GM12878 (cell line): ENCODE results near the gene AKT3. TPM values are rescaled to one million over a fixed set of nuclear protein-coding genes. Genes with fewer than 3 reads are reported as not detected.

Experiments used
- ATAC-seq: fragments of 200-7000 bp; cut with Tn5 transposase; 3 replicates; pipeline ENCODE4 v1.9.1; 2020; ENCODE audit warnings: mild to moderate bottlenecking, moderate library complexity
- BruUV-seq: library from RNA; stranded (reverse); fragments of 400-500 nt; replicated peaks from 2 replicates; lab custom pipeline; 2021; lab: Mats Ljungman, UMichigan
- CTCF ChIA-PET: fragments of 300-600 bp; sonication (Branson Sonifier 250); formaldehyde crosslinking; extraction: SDS; loops from one replicate; lab custom pipeline; 2021; ENCODE audit warnings: inconsistent platforms; lab: Yijun Ruan, JAX
- POLR2A ChIA-PET: fragments of 350-600 bp; formaldehyde crosslinking; extraction: SDS; loops from one replicate; lab custom pipeline; 2021; ENCODE audit warnings: inconsistent platforms; lab: Charles Lee
- RAD21 ChIA-PET: fragments of 300-600 bp; sonication (Branson Sonifier 250); formaldehyde crosslinking; loops from one replicate; lab custom pipeline; 2023; ENCODE audit warnings: antibody characterized with exemption; ENCODE audit not compliant: unreplicated experiment; lab: Charles Lee
- SMC1A ChIA-PET: fragments of 300-600 bp; sonication (Branson Sonifier 250); formaldehyde crosslinking; loops from one replicate; lab custom pipeline; 2023; ENCODE audit not compliant: unreplicated experiment, uncharacterized antibody; lab: Charles Lee
- DNase-seq: peaks from one replicate; pipeline ENCODE4 v3.0.0-alpha.2; 2011; ENCODE audit warnings: low read depth, low spot score
- FAIRE-seq: peaks from 3 replicates; lab custom pipeline; 2011; peaks lifted over from hg19 to GRCh38; lab: Jason Lieb, UNC
- H2AFZ ChIP-seq: 2 replicates; pipeline ENCODE4 v1.6.0; 2011; ENCODE audit warnings: low read depth, low read length, control low read depth; ENCODE audit not compliant: control insufficient read depth
- H3K27ac ChIP-seq: 2 replicates; pipeline ENCODE4 v1.5.1; 2011; ENCODE audit warnings: control low read depth; ENCODE audit not compliant: control insufficient read depth, insufficient read depth
- H3K27me3 ChIP-seq, 2 experiments: replicated peaks in 1 of 2; 2 replicates each; pipeline versions ENCODE4 v1.6.0 to v1.6.1; 2011; ENCODE audit warnings: low read length in 1 of 2; ENCODE audit not compliant: control insufficient read depth in 2 of 2, insufficient read depth in 2 of 2
- H3K36me3 ChIP-seq, 2 experiments: 2 replicates each; pipeline ENCODE4 v1.5.1; 2011; ENCODE audit warnings: low read length in 1 of 2; ENCODE audit not compliant: control insufficient read depth in 2 of 2, insufficient read depth in 2 of 2
- H3K4me1 ChIP-seq: 2 replicates; pipeline ENCODE4 v1.6.1; 2011; ENCODE audit warnings: mild to moderate bottlenecking, low read length, moderate library complexity, mixed read lengths; ENCODE audit not compliant: control insufficient read depth, insufficient read depth
- H3K4me2 ChIP-seq: 2 replicates; pipeline ENCODE4 v1.6.0; 2011; ENCODE audit warnings: control low read depth; ENCODE audit not compliant: control insufficient read depth, insufficient read depth
- H3K4me3 ChIP-seq: fragments of 200-600 bp; sonication (generic); 2 replicates; pipeline ENCODE4 v1.5.1; 2016
- H3K79me2 ChIP-seq: 2 replicates; pipeline ENCODE4 v1.6.0; 2011; ENCODE audit warnings: low read length; ENCODE audit not compliant: control insufficient read depth, insufficient read depth
- H3K9ac ChIP-seq: 2 replicates; pipeline ENCODE4 v1.8.0; 2011; ENCODE audit warnings: low read length, control low read depth, mixed read lengths; ENCODE audit not compliant: control insufficient read depth, insufficient read depth
- H3K9me3 ChIP-seq: replicated peaks from 3 replicates; pipeline ENCODE4 v1.5.1; 2011; ENCODE audit warnings: mild to moderate bottlenecking, low read length; ENCODE audit not compliant: control insufficient read depth, insufficient read depth
- H4K20me1 ChIP-seq: 2 replicates; pipeline ENCODE4 v1.6.0; 2011; ENCODE audit not compliant: control insufficient read depth, insufficient read depth
- BHLHE40 ChIP-seq, 2 experiments: fragments of 450-650 bp in 1 of 2; IDR thresholded peaks; 2 replicates each; pipeline ENCODE4 v1.6.1; 2011 to 2017; ENCODE audit warnings: low read depth in 2 of 2, borderline replicate concordance in 1 of 2, improper control_type of control experiment in 1 of 2, low read length in 1 of 2, mild to moderate bottlenecking in 1 of 2
- CREM ChIP-seq: IDR thresholded peaks from 2 replicates; pipeline ENCODE4 v1.6.1; 2014; ENCODE audit warnings: antibody characterized with exemption, low read depth
- E4F1 ChIP-seq: fragments of 450-650 bp; IDR thresholded peaks from 2 replicates; pipeline ENCODE4 v1.6.1; 2018; ENCODE audit warnings: borderline replicate concordance, mild to moderate bottlenecking; ENCODE audit not compliant: partially characterized antibody
- ETV6 ChIP-seq, 2 experiments: fragments of 450-650 bp in 1 of 2; IDR thresholded peaks in 1 of 2; conservative IDR thresholded peaks in 1 of 2; 2 replicates each; pipeline ENCODE4 v1.6.1; 2014; ENCODE audit warnings: antibody characterized with exemption in 1 of 2, borderline replicate concordance in 1 of 2, low read depth in 1 of 2, mild to moderate bottlenecking in 1 of 2, moderate library complexity in 1 of 2
- IKZF2 ChIP-seq, 2 experiments: fragments of 450-650 bp; IDR thresholded peaks; 2 replicates each; pipeline ENCODE4 v1.6.1; 2017; ENCODE audit warnings: mild to moderate bottlenecking in 2 of 2, moderate library complexity in 2 of 2
- IRF3 ChIP-seq: fragments of 450-650 bp; IDR thresholded peaks from 2 replicates; pipeline ENCODE4 v1.6.1; 2014; ENCODE audit warnings: mild to moderate bottlenecking
- KLF5 ChIP-seq: fragments of 450-650 bp; IDR thresholded peaks from 2 replicates; pipeline ENCODE4 v1.6.1; 2014; ENCODE audit warnings: mild to moderate bottlenecking; ENCODE audit not compliant: partially characterized antibody
- MEF2A ChIP-seq: IDR thresholded peaks from 2 replicates; pipeline ENCODE4 v1.6.1; 2011; ENCODE audit warnings: low read depth, mild to moderate bottlenecking, low read length, moderate library complexity; ENCODE audit not compliant: insufficient read depth
- NR2C1 ChIP-seq: fragments of 450-650 bp; IDR thresholded peaks from 2 replicates; pipeline ENCODE4 v1.6.1; 2017; ENCODE audit warnings: antibody characterized with exemption, mild to moderate bottlenecking, moderate library complexity
- RAD21 ChIP-seq: IDR thresholded peaks from 2 replicates; pipeline ENCODE4 v1.6.1; 2011; ENCODE audit warnings: mild to moderate bottlenecking, low read depth, low read length, moderate library complexity; ENCODE audit not compliant: insufficient read depth
- RCOR1 ChIP-seq: conservative IDR thresholded peaks from 2 replicates; pipeline ENCODE4 v1.6.1; 2012; ENCODE audit warnings: low read depth, low read length, improper control_type of control experiment
- RELA ChIP-seq: fragments of 450-650 bp; IDR thresholded peaks from 2 replicates; pipeline ENCODE4 v1.8.0; 2014; ENCODE audit warnings: borderline replicate concordance; ENCODE audit not compliant: partially characterized antibody
- TARDBP ChIP-seq: IDR thresholded peaks from 2 replicates; pipeline ENCODE4 v1.6.1; 2016; ENCODE audit warnings: borderline replicate concordance
- TCF7 ChIP-seq: IDR thresholded peaks from 2 replicates; pipeline ENCODE4 v1.6.1; 2014; ENCODE audit warnings: antibody characterized with exemption, borderline replicate concordance
- WRNIP1 ChIP-seq: IDR thresholded peaks from 2 replicates; pipeline ENCODE4 v1.6.1; 2011; ENCODE audit warnings: low read depth, low read length, improper control_type of control experiment, borderline replicate concordance
- WGBS: methylation state at CpG from one replicate; pipeline ENCODE4 v1.1.6; 2016; ENCODE audit warnings: low lambda C conversion rate; ENCODE audit not compliant: insufficient replicate concordance, insufficient coverage; ENCODE audit errors: missing lambda C conversion rate; 5-methylcytosine and 5-hydroxymethylcytosine counted together
- in situ Hi-C: fragments of 300-500 bp; cut with MboI; formaldehyde crosslinking; loops from 9 replicates; pipeline ENCODE4 v1.14.3; 2018; ENCODE audit warnings: mixed read lengths
- intact Hi-C: fragments of 100-400 bp; cut with micrococcal nuclease; formaldehyde crosslinking; loops from one replicate; pipeline ENCODE4 v1.14.2; 2022; ENCODE audit not compliant: unreplicated experiment
- polyA plus RNA-seq, 11 experiments: library from polyadenylated mRNA; depleted of rRNA in 4 of 11; unstranded in 6 of 11; stranded (reverse) in 5 of 11; fragments of >200 nt; fragmentation: Nextera tagmentation in 4 of 11; fragmentation: Illumina TruSeq in 1 of 11; extraction: Ambion mirVana in 4 of 11; extraction: Trizol in 1 of 11; gene quantifications; 1 replicate in 1 of 11; 2 replicates in 10 of 11; pipeline versions ENCODE4 v1.2.1 to v1.2.3, GENCODE V29; 2011 to 2016; ENCODE audit warnings: inconsistent platforms in 2 of 11, missing spikeins in 2 of 11, low read depth in 1 of 11
- total RNA-seq, 4 experiments: library from RNA; depleted of rRNA in 3 of 4; stranded (reverse); fragments of >200 nt in 3 of 4; fragmentation: Illumina TruSeq in 1 of 4; extraction: Trizol in 1 of 4; gene quantifications; 2 replicates each; pipeline versions ENCODE4 v1.2.1 to v1.2.3, GENCODE V29; 2013 to 2021

AKT3 gene
- total and polyA plus RNA-seq, 10 of the 15 experiments (the other 5 are each of a cell fraction or from before 2014, with no cell fraction given) = 0.03 to 0.56 (median 0.19) TPM

DNA sequence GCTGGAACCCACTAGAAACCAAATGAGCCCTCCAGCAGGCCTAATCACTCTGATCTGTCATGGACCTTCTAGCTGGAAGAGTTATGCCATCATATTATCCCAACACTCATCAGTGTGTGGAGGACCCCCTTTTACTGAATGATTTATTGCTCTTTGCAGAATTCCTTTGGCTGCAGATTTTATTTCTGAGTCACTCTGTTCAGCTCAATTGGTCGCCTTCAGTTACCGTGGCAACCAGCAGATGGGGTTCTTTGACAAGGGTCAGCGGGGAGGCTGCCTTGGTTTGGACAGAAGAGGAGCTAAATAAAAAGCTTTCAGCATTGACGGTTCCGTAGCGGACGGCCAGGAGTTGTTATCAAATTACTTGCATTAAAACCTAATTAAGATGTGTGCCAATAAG is 374.1 kb downstream of the AKT3 start:
- in situ Hi-C loops = no loop called here
- CTCF ChIA-PET = interaction anchor here (0.5 kb wide), 1 partner anchor 486 kb away, joined by 3 read pairs; no protein-coding TSS in a partner anchor
- WGBS = 80% methylated on average over 7 of the region's 7 CpGs
- Histone ChIP-seq H3K4me2 (no peak overlapping the region), H3K79me2 (no peaks in the 10 kb centered on the region), H3K36me3 (no peaks in the 10 kb centered on the region)
- no TSS peak for BruUV-seq
- intact Hi-C loops = no loop called here
- ATAC-seq (no peak), FAIRE-seq (no peak), DNase-seq (no peak)
- TF ChIP-seq RAD21 = peak; percentile 31; the same call in 1 of the 2 replicates
- no peak for TF ChIP-seq E4F1
- TF ChIP-seq, all 136 proteins: peak for 1
- Histone ChIP-seq H3K27me3 (no peaks in the 10 kb centered on the region), H2AFZ (no peak overlapping the region), H3K4me1 (peaks cover 7% of the 10 kb centered on the region; the same call in 1 of the 2 replicates), H3K4me3 (no peak overlapping the region), H3K9me3 (no peaks in the 10 kb centered on the region), H3K9ac (no peak overlapping the region), H3K27ac (no peak overlapping the region), H4K20me1 (no peaks in the 10 kb centered on the region)
- RAD21 ChIA-PET = no interaction called here
- POLR2A ChIA-PET = no interaction called here
- SMC1A ChIA-PET = interaction anchor here (2.1 kb wide), 1 partner anchor 10 kb away, joined by 4 read pairs; no protein-coding TSS in a partner anchor

GRCh38 chr1:243474906-243475305 is 375.1 kb downstream of the AKT3 start:
- ChIA-PET SMC1A (no interaction called here), POLR2A (no interaction called here), CTCF (no interaction called here), RAD21 (no interaction called here)
- WGBS = over 99% methylated on average over 8 of the region's 9 CpGs
- Histone ChIP-seq H3K79me2 (no peaks in the 10 kb centered on the region), H3K4me1 (peaks cover 7% of the 10 kb centered on the region; the same call in 1 of the 2 replicates), H3K9me3 (no peaks in the 10 kb centered on the region), H4K20me1 (no peaks in the 10 kb centered on the region), H3K27me3 (no peaks in the 10 kb centered on the region), H2AFZ (no peak overlapping the region), H3K9ac (no peak overlapping the region), H3K4me2 (no peak overlapping the region), H3K4me3 (no peak overlapping the region), H3K27ac (no peak overlapping the region), H3K36me3 (no peaks in the 10 kb centered on the region)
- ATAC-seq (no peak), DNase-seq (no peak), FAIRE-seq (no peak)
- TF ChIP-seq TARDBP (no peak), MEF2A (no peak), ETV6 (conservative IDR thresholded peaks at IDR 0.05 in 1 of 2, IDR thresholded peaks at IDR 0.05 in 1 of 2; ENCODE audit: borderline replicate concordance in 1 of 2, low read depth in 1 of 2) (no peak), NR2C1 (no peak), TCF7 (no peak), IRF3 (no peak), IKZF2 (IDR thresholded peaks at IDR 0.05) (no peak), CREM (no peak), KLF5 (no peak), WRNIP1 (no peak), BHLHE40 (IDR thresholded peaks at IDR 0.05; ENCODE audit: borderline replicate concordance in 1 of 2, low read depth in 2 of 2, low read length in 1 of 2) (no peak), RCOR1 (no peak), RELA (no peak)
- BruUV-seq = no TSS peak
- intact Hi-C loops = no loop called here
- in situ Hi-C loops = no loop called here
